ENCODE results near the gene OSGIN1.

The OSGIN1 gene, protein sequence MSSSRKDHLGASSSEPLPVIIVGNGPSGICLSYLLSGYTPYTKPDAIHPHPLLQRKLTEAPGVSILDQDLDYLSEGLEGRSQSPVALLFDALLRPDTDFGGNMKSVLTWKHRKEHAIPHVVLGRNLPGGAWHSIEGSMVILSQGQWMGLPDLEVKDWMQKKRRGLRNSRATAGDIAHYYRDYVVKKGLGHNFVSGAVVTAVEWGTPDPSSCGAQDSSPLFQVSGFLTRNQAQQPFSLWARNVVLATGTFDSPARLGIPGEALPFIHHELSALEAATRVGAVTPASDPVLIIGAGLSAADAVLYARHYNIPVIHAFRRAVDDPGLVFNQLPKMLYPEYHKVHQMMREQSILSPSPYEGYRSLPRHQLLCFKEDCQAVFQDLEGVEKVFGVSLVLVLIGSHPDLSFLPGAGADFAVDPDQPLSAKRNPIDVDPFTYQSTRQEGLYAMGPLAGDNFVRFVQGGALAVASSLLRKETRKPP
- total RNA-seq = 0.86 to 2.7 (median 1.6) reads per million in 3 donors

DNA sequence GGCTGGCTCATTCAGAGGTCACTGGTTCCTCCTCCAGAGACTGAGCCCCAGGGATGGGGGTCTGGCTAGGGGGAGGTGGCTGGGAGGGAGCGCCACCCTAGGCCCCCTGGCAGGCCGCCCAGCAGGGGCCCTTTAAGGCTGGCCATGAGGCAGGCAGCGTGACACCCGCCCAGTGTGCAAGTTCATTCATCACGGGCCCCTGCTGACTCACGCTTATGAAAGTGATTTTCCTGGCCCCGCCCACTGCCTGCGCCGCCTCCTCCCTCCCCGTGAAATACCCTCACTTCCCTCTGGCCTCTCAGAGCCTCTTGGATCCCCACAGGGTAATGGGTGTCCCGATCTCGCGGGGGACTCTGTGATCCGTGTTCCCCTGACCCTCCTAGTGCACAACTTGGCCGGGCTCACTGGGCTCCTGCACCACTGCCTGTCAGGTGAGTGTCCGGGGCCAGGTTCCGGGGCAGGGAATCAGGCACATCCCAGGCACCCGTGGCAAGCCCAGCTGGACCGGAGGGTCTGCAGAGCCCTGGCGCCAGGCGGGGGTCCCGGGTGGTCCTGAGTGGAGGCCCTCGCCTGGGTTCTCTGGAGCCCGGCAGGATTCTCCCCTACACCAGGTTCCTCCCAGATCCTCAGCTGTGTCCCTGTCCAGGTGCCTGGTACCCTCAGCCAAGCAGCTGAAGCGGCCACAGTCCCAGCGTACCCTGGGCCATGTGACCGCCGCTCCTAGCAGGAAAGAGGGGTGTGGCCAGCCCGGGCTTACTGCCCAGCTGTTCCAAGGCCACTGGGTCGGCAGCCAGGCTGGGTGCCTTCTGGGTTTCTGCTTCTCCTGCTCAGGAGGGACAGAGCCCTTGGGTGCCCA is at the start of gene OSGIN1:
TSS of gene OSGIN1 (plus strand) at position 301 of the 856 bp plus-strand sequence. CDS start 4,432 bp downstream, outside the sequence.
- H3K27ac ChIP-seq (ENCODE audit: insufficient read depth, low read length, poor library complexity, severe bottlenecking) = no peak within 1 kb of the TSS

GRCh38 chr16:83903751-83904150 is 49.3 kb upstream of the OSGIN1 start:
- Histone ChIP-seq H3K27me3 (replicated peaks; ENCODE audit: control insufficient read depth, insufficient read depth, low read length, poor library complexity, severe bottlenecking) (no peaks in the 10 kb centered on the region), H3K9me3 (ENCODE audit: control insufficient read depth, low read length) (no peaks in the 10 kb centered on the region), H3K4me1 (ENCODE audit: control insufficient read depth, insufficient read depth, low read length, poor library complexity, severe bottlenecking) (peaks cover 7% of the 10 kb centered on the region), H3K4me3 (ENCODE audit: insufficient read depth, low read depth, low read length, poor library complexity, severe bottlenecking) (no peak overlapping the region), H3K36me3 (ENCODE audit: control insufficient read depth, insufficient read depth, low read length) (peaks cover 17% of the 10 kb centered on the region), H3K27ac (ENCODE audit: insufficient read depth, low read length, poor library complexity, severe bottlenecking) (no peak overlapping the region)
- DNase-seq = no peak

More for the DNA sequence above, at the start of gene OSGIN1:
- no peaks in the 10 kb centered on the region for H3K4me1 ChIP-seq (ENCODE audit: control insufficient read depth, insufficient read depth, low read length, poor library complexity, severe bottlenecking)
- H3K4me3 ChIP-seq (ENCODE audit: insufficient read depth, low read depth, low read length, poor library complexity, severe bottlenecking) = no peak within 1 kb of the TSS
- DNase-seq = peak in 2 of 3 donors; percentile 1 to 11
- H3K9me3 ChIP-seq (ENCODE audit: control insufficient read depth, low read length) = no peaks in the 10 kb centered on the region
- peaks cover 15% of the 10 kb centered on the region for H3K27me3 ChIP-seq (replicated peaks; ENCODE audit: control insufficient read depth, insufficient read depth, low read length, poor library complexity, severe bottlenecking)
- H3K36me3 ChIP-seq (ENCODE audit: control insufficient read depth, insufficient read depth, low read length) = no peaks in the 10 kb centered on the region

GRCh38 chr16:83906683-83907082 is 46.4 kb upstream of the OSGIN1 start:
- Histone ChIP-seq H3K27ac (ENCODE audit: insufficient read depth, low read length, poor library complexity, severe bottlenecking) (no peak overlapping the region), H3K27me3 (replicated peaks; ENCODE audit: control insufficient read depth, insufficient read depth, low read length, poor library complexity, severe bottlenecking) (no peaks in the 10 kb centered on the region), H3K4me3 (ENCODE audit: insufficient read depth, low read depth, low read length, poor library complexity, severe bottlenecking) (no peak overlapping the region), H3K36me3 (ENCODE audit: control insufficient read depth, insufficient read depth, low read length) (peaks cover 26% of the 10 kb centered on the region), H3K9me3 (ENCODE audit: control insufficient read depth, low read length) (no peaks in the 10 kb centered on the region), H3K4me1 (ENCODE audit: control insufficient read depth, insufficient read depth, low read length, poor library complexity, severe bottlenecking) (no peaks in the 10 kb centered on the region)
- no peak for DNase-seq

DNA sequence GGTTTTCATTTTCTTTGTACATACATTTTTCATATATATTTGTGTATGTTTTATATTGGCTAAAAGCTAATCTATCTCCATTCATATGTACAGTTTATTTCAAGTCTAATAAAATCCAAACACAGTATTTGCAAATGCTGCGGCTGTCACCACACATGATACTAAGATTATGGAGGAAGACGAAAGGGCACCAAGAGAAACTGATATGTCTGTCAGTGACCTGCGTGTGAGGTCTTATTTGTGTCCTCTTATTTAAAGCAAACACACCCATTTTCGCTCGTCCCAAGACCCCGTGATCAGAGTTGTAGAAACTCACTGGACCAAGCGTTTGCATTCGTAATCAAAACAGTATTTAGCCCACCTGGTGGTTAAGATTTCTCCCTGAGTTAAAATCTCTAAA is 45.9 kb upstream of the OSGIN1 start:
- Histone ChIP-seq H3K27ac (ENCODE audit: insufficient read depth, low read length, poor library complexity, severe bottlenecking) (no peak overlapping the region), H3K9me3 (ENCODE audit: control insufficient read depth, low read length) (no peaks in the 10 kb centered on the region), H3K4me3 (ENCODE audit: insufficient read depth, low read depth, low read length, poor library complexity, severe bottlenecking) (no peak overlapping the region), H3K27me3 (replicated peaks; ENCODE audit: control insufficient read depth, insufficient read depth, low read length, poor library complexity, severe bottlenecking) (no peaks in the 10 kb centered on the region), H3K36me3 (ENCODE audit: control insufficient read depth, insufficient read depth, low read length) (peaks cover 31% of the 10 kb centered on the region), H3K4me1 (ENCODE audit: control insufficient read depth, insufficient read depth, low read length, poor library complexity, severe bottlenecking) (no peaks in the 10 kb centered on the region)
- no peak for DNase-seq

- Histone ChIP-seq H3K9me3 (ENCODE audit: control insufficient read depth, low read length) (no peaks in the 10 kb centered on the region), H3K4me1 (ENCODE audit: control insufficient read depth, insufficient read depth, low read length, poor library complexity, severe bottlenecking) (no peaks in the 10 kb centered on the region), H3K27ac (ENCODE audit: insufficient read depth, low read length, poor library complexity, severe bottlenecking) (no peak overlapping the region), H3K4me3 (ENCODE audit: insufficient read depth, low read depth, low read length, poor library complexity, severe bottlenecking) (no peak overlapping the region), H3K27me3 (replicated peaks; ENCODE audit: control insufficient read depth, insufficient read depth, low read length, poor library complexity, severe bottlenecking) (no peaks in the 10 kb centered on the region), H3K36me3 (ENCODE audit: control insufficient read depth, insufficient read depth, low read length) (peaks cover 37% of the 10 kb centered on the region)
- no peak for DNase-seq
These were observed 45.3 kb upstream of the OSGIN1 start for GRCh38 chr16:83907631-83908250.

DNA sequence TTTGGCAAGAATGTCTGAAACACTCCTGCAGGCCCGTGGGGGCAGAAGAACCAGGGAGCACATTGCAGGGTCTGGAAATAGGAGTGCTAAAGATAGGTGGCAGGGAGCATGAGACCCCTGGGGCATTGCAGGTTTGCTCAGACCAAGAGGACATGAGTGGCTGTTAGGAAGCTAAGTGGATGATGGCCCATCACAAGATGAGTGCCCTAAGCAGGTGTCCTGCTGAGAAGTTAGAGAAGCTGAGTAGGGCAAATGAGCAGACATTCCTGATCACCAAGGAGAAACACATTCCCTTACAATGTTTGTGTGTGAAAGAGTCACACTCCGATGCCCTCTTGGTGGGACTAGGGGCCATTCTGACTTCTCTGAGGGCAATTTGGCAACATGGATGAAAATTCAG is 44.2 kb upstream of the OSGIN1 start:
- Histone ChIP-seq H3K36me3 (ENCODE audit: control insufficient read depth, insufficient read depth, low read length) (peaks cover 43% of the 10 kb centered on the region), H3K27ac (ENCODE audit: insufficient read depth, low read length, poor library complexity, severe bottlenecking) (no peak overlapping the region), H3K4me1 (ENCODE audit: control insufficient read depth, insufficient read depth, low read length, poor library complexity, severe bottlenecking) (no peaks in the 10 kb centered on the region), H3K9me3 (ENCODE audit: control insufficient read depth, low read length) (no peaks in the 10 kb centered on the region), H3K4me3 (ENCODE audit: insufficient read depth, low read depth, low read length, poor library complexity, severe bottlenecking) (no peak overlapping the region), H3K27me3 (replicated peaks; ENCODE audit: control insufficient read depth, insufficient read depth, low read length, poor library complexity, severe bottlenecking) (no peaks in the 10 kb centered on the region)
- DNase-seq = no peak

- no peak for DNase-seq
- Histone ChIP-seq H3K4me3 (ENCODE audit: insufficient read depth, low read depth, low read length, poor library complexity, severe bottlenecking) (no peak overlapping the region), H3K27ac (ENCODE audit: insufficient read depth, low read length, poor library complexity, severe bottlenecking) (no peak overlapping the region), H3K27me3 (replicated peaks; ENCODE audit: control insufficient read depth, insufficient read depth, low read length, poor library complexity, severe bottlenecking) (no peaks in the 10 kb centered on the region), H3K9me3 (ENCODE audit: control insufficient read depth, low read length) (no peaks in the 10 kb centered on the region), H3K4me1 (ENCODE audit: control insufficient read depth, insufficient read depth, low read length, poor library complexity, severe bottlenecking) (no peaks in the 10 kb centered on the region), H3K36me3 (ENCODE audit: control insufficient read depth, insufficient read depth, low read length) (peaks cover 63% of the 10 kb centered on the region)
These were observed 41.8 kb upstream of the OSGIN1 start for GRCh38 chr16:83911290-83911689.

DNA sequence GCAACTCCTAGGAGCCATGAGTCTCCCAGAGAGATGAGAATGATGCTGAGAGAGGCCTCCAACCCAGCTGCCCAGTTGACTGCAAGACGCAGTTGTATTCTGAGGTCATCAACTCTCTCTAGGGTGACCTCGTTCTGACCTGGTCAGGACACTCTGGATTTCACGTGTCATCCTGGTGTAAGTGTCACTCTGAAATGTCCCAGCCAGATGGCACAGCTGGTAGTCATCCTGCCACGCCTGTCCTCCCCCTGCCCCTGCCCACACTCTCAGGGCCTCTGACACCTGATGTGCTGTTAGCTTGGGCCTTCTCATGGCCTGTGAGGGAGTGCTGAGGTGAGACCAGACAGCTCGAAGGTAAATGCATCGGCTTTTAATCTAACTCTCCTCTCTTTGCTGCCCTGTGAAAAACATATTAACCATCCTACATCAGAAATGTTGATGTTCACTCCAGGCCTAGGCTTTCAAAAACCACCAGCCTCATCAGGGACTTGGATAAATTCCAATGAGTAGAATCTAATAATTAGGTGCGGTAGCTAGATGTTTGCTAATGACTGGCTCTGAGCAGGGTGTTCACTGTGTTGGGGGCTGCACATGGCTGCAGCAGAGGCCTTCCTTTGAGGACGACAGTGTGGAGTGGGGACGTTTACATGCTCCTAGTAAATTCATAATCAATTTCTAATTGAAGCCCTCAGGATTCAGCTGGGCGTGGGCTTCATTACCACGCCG is 40.4 kb upstream of the OSGIN1 start:
- no peak overlapping the region for H3K27ac ChIP-seq (ENCODE audit: insufficient read depth, low read length, poor library complexity, severe bottlenecking)
- no peak overlapping the region for H3K4me3 ChIP-seq (ENCODE audit: insufficient read depth, low read depth, low read length, poor library complexity, severe bottlenecking)
- no peaks in the 10 kb centered on the region for H3K27me3 ChIP-seq (replicated peaks; ENCODE audit: control insufficient read depth, insufficient read depth, low read length, poor library complexity, severe bottlenecking)
- no peak for DNase-seq
- no peaks in the 10 kb centered on the region for H3K9me3 ChIP-seq (ENCODE audit: control insufficient read depth, low read length)
- H3K4me1 ChIP-seq (ENCODE audit: control insufficient read depth, insufficient read depth, low read length, poor library complexity, severe bottlenecking) = no peaks in the 10 kb centered on the region
- H3K36me3 ChIP-seq (ENCODE audit: control insufficient read depth, insufficient read depth, low read length) = peaks cover 56% of the 10 kb centered on the region

- H3K4me3 ChIP-seq (ENCODE audit: insufficient read depth, low read depth, low read length, poor library complexity, severe bottlenecking) = no peak overlapping the region
- no peaks in the 10 kb centered on the region for H3K9me3 ChIP-seq (ENCODE audit: control insufficient read depth, low read length)
- H3K36me3 ChIP-seq (ENCODE audit: control insufficient read depth, insufficient read depth, low read length) = peaks cover 56% of the 10 kb centered on the region
- H3K27ac ChIP-seq (ENCODE audit: insufficient read depth, low read length, poor library complexity, severe bottlenecking) = no peak overlapping the region
- DNase-seq = no peak
- H3K27me3 ChIP-seq (replicated peaks; ENCODE audit: control insufficient read depth, insufficient read depth, low read length, poor library complexity, severe bottlenecking) = no peaks in the 10 kb centered on the region
- H3K4me1 ChIP-seq (ENCODE audit: control insufficient read depth, insufficient read depth, low read length, poor library complexity, severe bottlenecking) = no peaks in the 10 kb centered on the region
These were observed 39.8 kb upstream of the OSGIN1 start for GRCh38 chr16:83913245-83913633.
